CD4-positive, CD25-positive, alpha-beta regulatory T cell (primary cell): ENCODE results near the gene C1orf21. TPM values are rescaled to one million over a fixed set of nuclear protein-coding genes. Genes with fewer than 3 reads are reported as not detected.

ENCODE experiments used
- ATAC-seq, 2 donors: fragments of 150-1000 bp; cut with Tn5 transposase; one replicate each; pipeline ENCODE4 v1.10.0; 2021; ENCODE audit warnings: low read depth in 2 of 2, moderate number of reproducible peaks in 2 of 2, moderate library complexity in 1 of 2
- DNase-seq, 3 donors: peaks; one replicate each; pipeline versions ENCODE4 v3.0.0 to v3.0.0-alpha.2; 2012 to 2022; ENCODE audit warnings: mixed read lengths in 1 of 3
- H3K27ac ChIP-seq: one replicate; pipeline ENCODE4 v1.7.0; 2013; ENCODE audit warnings: mild to moderate bottlenecking, low read length; ENCODE audit not compliant: insufficient read depth, poor library complexity, severe bottlenecking
- H3K27me3 ChIP-seq: one replicate; pipeline ENCODE4 v1.7.0; 2013; ENCODE audit warnings: low read length; ENCODE audit not compliant: control insufficient read depth, insufficient read depth
- H3K36me3 ChIP-seq: one replicate; pipeline ENCODE4 v1.7.0; 2013; ENCODE audit warnings: mild to moderate bottlenecking, low read length, moderate library complexity; ENCODE audit not compliant: control insufficient read depth, insufficient read depth
- H3K4me1 ChIP-seq: 2 replicates; pipeline ENCODE4 v1.7.0; 2013; ENCODE audit warnings: mild to moderate bottlenecking, low read length; ENCODE audit not compliant: insufficient read depth, control insufficient read depth, poor library complexity, severe bottlenecking
- H3K4me3 ChIP-seq: one replicate; pipeline ENCODE4 v1.7.0; 2013; ENCODE audit warnings: low read depth, mild to moderate bottlenecking, low read length, moderate library complexity
- H3K9me3 ChIP-seq, 2 experiments: 1 replicate in 1 of 2; 2 replicates in 1 of 2; pipeline ENCODE4 v1.7.0; 2013; ENCODE audit warnings: low read length in 2 of 2, mild to moderate bottlenecking in 1 of 2, moderate library complexity in 1 of 2; ENCODE audit not compliant: control insufficient read depth in 2 of 2
- H3K27ac Mint-ChIP-seq, 3 donors: one replicate each; pipeline ENCODE4 v1.8.0; 2020 to 2022; ENCODE audit warnings: mild to moderate bottlenecking in 3 of 3, mixed read lengths in 3 of 3, moderate library complexity in 2 of 3
- H3K27me3 Mint-ChIP-seq: one replicate; pipeline ENCODE4 v1.8.0; 2022; ENCODE audit warnings: mild to moderate bottlenecking, mixed read lengths
- H3K36me3 Mint-ChIP-seq: one replicate; pipeline ENCODE4 v1.8.0; 2020; ENCODE audit warnings: mixed read lengths
- H3K4me1 Mint-ChIP-seq, 4 donors: one replicate each; pipeline ENCODE4 v1.8.0; 2020 to 2022; ENCODE audit warnings: mixed read lengths in 4 of 4, mild to moderate bottlenecking in 1 of 4
- H3K4me3 Mint-ChIP-seq, 4 donors: one replicate each; pipeline ENCODE4 v1.8.0; 2020 to 2022; ENCODE audit warnings: mild to moderate bottlenecking in 4 of 4, mixed read lengths in 4 of 4, moderate library complexity in 3 of 4
- H3K9me3 Mint-ChIP-seq, 7 donors: one replicate each; pipeline ENCODE4 v1.8.0; 2020 to 2022; ENCODE audit warnings: mixed read lengths in 7 of 7, mild to moderate bottlenecking in 3 of 7, moderate library complexity in 2 of 7
- polyA plus RNA-seq, 4 donors: library from polyadenylated mRNA; unstranded; fragments of 300-500 nt; fragmentation: Illumina TruSeq; gene quantifications; one replicate each; pipeline ENCODE4 v1.2.3, GENCODE V29; 2021
- total RNA-seq: library from RNA; stranded (reverse); gene quantifications from one replicate; pipeline ENCODE4 v1.2.3, GENCODE V29; 2022

The C1orf21 gene
- total and polyA plus RNA-seq, 5 donors from 2014 or later: 0.05 to 0.59 TPM; not detected in 3

- H3K36me3 ChIP-seq: no peaks in the 10 kb centered on the region
- Mint-ChIP-seq H3K36me3 (no peaks in the 10 kb centered on the region), H3K4me3 (no peak overlapping the region), H3K27me3 (peaks cover 4% of the 10 kb centered on the region), H3K9me3 (peaks cover 0 to 2% (median 0%) of the 10 kb centered on the region in 7 donors), H3K27ac (no peak overlapping the region), H3K4me1 (no peaks in the 10 kb centered on the region)
- no peak for DNase-seq
- no peaks in the 10 kb centered on the region for H3K9me3 ChIP-seq
- H3K4me1 ChIP-seq: no peaks in the 10 kb centered on the region
- no peak overlapping the region for H3K27ac ChIP-seq
- no peak for ATAC-seq
- H3K4me3 ChIP-seq: no peak overlapping the region
- peaks cover 2% of the 10 kb centered on the region for H3K27me3 ChIP-seq
These were observed 228.5 kb downstream of the C1orf21 start for GRCh38 chr1:184615301-184615700.

GRCh38 chr1:184616504-184616903 is 229.7 kb downstream of the C1orf21 start:
- Mint-ChIP-seq H3K36me3 (no peaks in the 10 kb centered on the region), H3K9me3 (peaks cover 0 to 2% (median 0%) of the 10 kb centered on the region in 7 donors), H3K4me3 (no peak overlapping the region), H3K4me1 (no peaks in the 10 kb centered on the region), H3K27me3 (peaks cover 6% of the 10 kb centered on the region), H3K27ac (no peak overlapping the region)
- no peaks in the 10 kb centered on the region for H3K36me3 ChIP-seq
- no peak overlapping the region for H3K4me3 ChIP-seq
- H3K4me1 ChIP-seq: no peaks in the 10 kb centered on the region
- ATAC-seq (no peak), DNase-seq (no peak)
- peaks cover 2% of the 10 kb centered on the region for H3K27me3 ChIP-seq
- H3K27ac ChIP-seq: no peak overlapping the region
- H3K9me3 ChIP-seq: no peaks in the 10 kb centered on the region

GRCh38 chr1:184617433-184618029 is 230.7 kb downstream of the C1orf21 start:
- DNase-seq (no peak), ATAC-seq (no peak)
- Histone ChIP-seq H3K27ac (no peak overlapping the region), H3K4me3 (no peak overlapping the region), H3K4me1 (no peaks in the 10 kb centered on the region), H3K36me3 (no peaks in the 10 kb centered on the region), H3K27me3 (peaks cover 2% of the 10 kb centered on the region), H3K9me3 (no peaks in the 10 kb centered on the region)
- Mint-ChIP-seq H3K9me3 (peaks cover 0 to 2% (median 0%) of the 10 kb centered on the region in 7 donors), H3K4me1 (no peaks in the 10 kb centered on the region), H3K4me3 (no peak overlapping the region), H3K27me3 (peaks cover 16% of the 10 kb centered on the region), H3K36me3 (no peaks in the 10 kb centered on the region), H3K27ac (no peak overlapping the region)

GRCh38 chr1:184618851-184619250 is 232.0 kb downstream of the C1orf21 start:
- no peaks in the 10 kb centered on the region for H3K4me1 ChIP-seq
- no peaks in the 10 kb centered on the region for H3K9me3 ChIP-seq
- no peak overlapping the region for H3K27ac ChIP-seq
- Mint-ChIP-seq H3K4me3 (no peak overlapping the region), H3K4me1 (no peaks in the 10 kb centered on the region), H3K27me3 (peaks cover 17% of the 10 kb centered on the region), H3K27ac (no peak overlapping the region), H3K36me3 (no peaks in the 10 kb centered on the region), H3K9me3 (peaks cover 0 to 4% (median 0%) of the 10 kb centered on the region in 7 donors)
- H3K36me3 ChIP-seq: no peaks in the 10 kb centered on the region
- no peak overlapping the region for H3K4me3 ChIP-seq
- peaks cover 2% of the 10 kb centered on the region for H3K27me3 ChIP-seq
- DNase-seq (no peak), ATAC-seq (no peak)

GRCh38 chr1:184620469-184620868 is 233.6 kb downstream of the C1orf21 start:
- peak overlapping the region in 2 of 3 donors; percentile 12 to 41 for H3K27ac Mint-ChIP-seq
- Histone ChIP-seq H3K4me1 (no peaks in the 10 kb centered on the region), H3K9me3 (no peaks in the 10 kb centered on the region), H3K27me3 (peaks cover 2% of the 10 kb centered on the region), H3K4me3 (no peak overlapping the region), H3K27ac (no peak overlapping the region), H3K36me3 (no peaks in the 10 kb centered on the region)
- ATAC-seq (no peak), DNase-seq (no peak)
- no peak overlapping the region for H3K4me3 Mint-ChIP-seq
- H3K27me3 Mint-ChIP-seq: peaks cover 17% of the 10 kb centered on the region
- peaks cover 0 to 2% (median 0%) of the 10 kb centered on the region in 7 donors for H3K9me3 Mint-ChIP-seq
- H3K36me3 Mint-ChIP-seq: no peaks in the 10 kb centered on the region
- no peaks in the 10 kb centered on the region for H3K4me1 Mint-ChIP-seq

- H3K27ac ChIP-seq: no peak overlapping the region
- Mint-ChIP-seq H3K27ac (no peak overlapping the region), H3K4me3 (no peak overlapping the region), H3K27me3 (peaks cover 17% of the 10 kb centered on the region), H3K9me3 (peaks cover 0 to 2% (median 0%) of the 10 kb centered on the region in 7 donors), H3K36me3 (no peaks in the 10 kb centered on the region), H3K4me1 (no peaks in the 10 kb centered on the region)
- peaks cover 2% of the 10 kb centered on the region for H3K27me3 ChIP-seq
- no peaks in the 10 kb centered on the region for H3K36me3 ChIP-seq
- ATAC-seq (no peak), DNase-seq (no peak)
- no peaks in the 10 kb centered on the region for H3K9me3 ChIP-seq
- H3K4me1 ChIP-seq: no peaks in the 10 kb centered on the region
- no peak overlapping the region for H3K4me3 ChIP-seq
These were observed 234.4 kb downstream of the C1orf21 start for GRCh38 chr1:184621260-184621659.

- ATAC-seq: no peak
- H3K36me3 ChIP-seq: no peaks in the 10 kb centered on the region
- no peaks in the 10 kb centered on the region for H3K4me1 Mint-ChIP-seq
- no peak for DNase-seq
- no peak overlapping the region for H3K27ac Mint-ChIP-seq
- H3K9me3 ChIP-seq: no peaks in the 10 kb centered on the region
- H3K27me3 Mint-ChIP-seq: peaks cover 17% of the 10 kb centered on the region
- peaks cover 7% of the 10 kb centered on the region for H3K27me3 ChIP-seq
- H3K9me3 Mint-ChIP-seq: peaks cover 0 to 2% (median 0%) of the 10 kb centered on the region in 7 donors
- no peaks in the 10 kb centered on the region for H3K36me3 Mint-ChIP-seq
- H3K4me3 Mint-ChIP-seq: no peak overlapping the region
- no peak overlapping the region for H3K27ac ChIP-seq
- no peak overlapping the region for H3K4me3 ChIP-seq
- H3K4me1 ChIP-seq: no peaks in the 10 kb centered on the region
These were observed 235.5 kb downstream of the C1orf21 start for GRCh38 chr1:184622136-184622823.

- peaks cover 7% of the 10 kb centered on the region for H3K27me3 ChIP-seq
- no peak overlapping the region for H3K4me3 ChIP-seq
- no peak for ATAC-seq
- Mint-ChIP-seq H3K27ac (no peak overlapping the region), H3K27me3 (peaks cover 17% of the 10 kb centered on the region), H3K9me3 (peaks cover 0 to 2% (median 0%) of the 10 kb centered on the region in 7 donors), H3K4me3 (no peak overlapping the region), H3K4me1 (no peaks in the 10 kb centered on the region), H3K36me3 (no peaks in the 10 kb centered on the region)
- no peak overlapping the region for H3K27ac ChIP-seq
- no peaks in the 10 kb centered on the region for H3K36me3 ChIP-seq
- H3K9me3 ChIP-seq: no peaks in the 10 kb centered on the region
- H3K4me1 ChIP-seq: no peaks in the 10 kb centered on the region
- no peak for DNase-seq
These were observed 236.6 kb downstream of the C1orf21 start for GRCh38 chr1:184623404-184623803.
